Inflammatory macrophage treated with lipopolysaccharide for 4 hours (primary cell): ENCODE results near the gene FAM228A.

Source experiments
- DNase-seq: peaks from one replicate; pipeline ENCODE4 v3.0.0-alpha.2; 2020

The FAM228A gene

DNA sequence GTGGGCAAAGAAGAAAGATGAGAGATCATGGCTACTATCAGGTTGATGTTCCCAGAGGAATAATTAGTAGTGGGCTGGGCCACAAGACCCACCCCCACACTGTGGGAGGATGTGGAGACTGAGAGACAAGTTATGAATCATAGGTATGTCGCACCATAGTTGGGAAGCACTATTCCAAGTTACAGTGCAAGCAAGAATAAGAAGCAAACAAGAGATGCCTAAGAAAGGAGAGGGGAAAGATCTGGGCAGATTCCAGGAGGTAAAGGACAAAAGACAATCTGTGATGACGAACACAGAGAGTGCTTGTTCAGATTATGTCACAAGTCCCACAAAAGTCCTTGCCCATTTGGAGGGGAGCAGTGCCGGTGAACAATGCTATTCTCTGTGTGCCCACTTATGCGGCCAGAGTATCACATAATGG, 56.6 kb downstream of the FAM228A start:
- DNase-seq, result no peak

DNA sequence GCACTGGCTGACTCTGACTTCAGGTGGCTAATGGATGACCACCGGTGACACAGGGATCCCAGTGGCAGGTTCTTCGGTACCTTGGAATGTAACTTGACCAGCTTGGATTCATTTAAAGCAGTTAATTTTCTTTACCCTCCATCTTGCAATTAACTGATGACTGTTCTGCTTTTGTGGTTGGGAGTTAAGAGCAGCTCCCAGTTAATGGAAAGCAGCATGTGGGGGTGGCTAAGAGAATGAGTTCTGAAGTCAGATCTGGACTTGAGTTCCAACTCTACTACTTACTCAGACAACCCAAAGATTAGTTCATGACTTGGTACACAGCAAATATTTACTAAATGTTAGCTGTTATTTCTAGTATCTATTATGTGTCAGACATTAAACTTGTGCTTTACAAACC, 58.5 kb downstream of the FAM228A start:
- DNase-seq, result no peak

DNA sequence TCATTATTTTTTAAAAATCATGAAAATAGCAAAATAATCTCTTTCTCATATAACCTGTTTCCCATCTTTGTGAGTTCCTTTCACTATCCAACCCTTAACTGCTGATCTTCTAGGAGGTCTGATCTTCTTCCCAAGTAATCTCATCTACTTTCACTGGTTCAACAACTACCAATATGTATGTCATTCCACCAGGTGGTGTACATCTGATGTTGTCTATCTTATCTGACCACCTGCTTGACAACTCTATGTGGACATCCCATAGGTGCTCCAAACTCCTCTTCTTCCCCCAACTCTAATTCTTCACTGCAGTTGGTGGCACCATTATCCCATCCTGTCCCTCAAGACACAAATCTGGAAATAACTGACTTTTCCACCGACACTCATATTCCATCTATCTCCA, 62.5 kb downstream of the FAM228A start:
- DNase-seq, result no peak

DNA sequence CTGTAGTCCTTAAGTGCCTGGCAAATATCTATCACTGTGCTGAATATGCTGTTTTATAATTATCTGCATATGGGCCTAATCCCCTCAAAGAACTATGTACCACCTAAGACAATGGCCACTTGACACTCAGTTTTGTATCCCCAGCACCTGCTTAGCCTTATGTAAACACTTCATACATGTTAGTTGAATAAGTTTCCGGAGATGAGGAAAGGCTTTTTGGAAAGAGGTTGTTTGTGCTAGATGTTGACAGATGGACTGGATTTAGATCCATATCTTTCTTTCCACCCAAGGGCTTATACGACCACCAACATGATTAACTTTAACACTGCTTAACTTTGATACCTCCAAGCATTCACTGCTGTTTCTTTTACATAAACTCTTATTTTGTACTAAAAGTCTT, 63.3 kb downstream of the FAM228A start:
- DNase-seq, result no peak

DNA sequence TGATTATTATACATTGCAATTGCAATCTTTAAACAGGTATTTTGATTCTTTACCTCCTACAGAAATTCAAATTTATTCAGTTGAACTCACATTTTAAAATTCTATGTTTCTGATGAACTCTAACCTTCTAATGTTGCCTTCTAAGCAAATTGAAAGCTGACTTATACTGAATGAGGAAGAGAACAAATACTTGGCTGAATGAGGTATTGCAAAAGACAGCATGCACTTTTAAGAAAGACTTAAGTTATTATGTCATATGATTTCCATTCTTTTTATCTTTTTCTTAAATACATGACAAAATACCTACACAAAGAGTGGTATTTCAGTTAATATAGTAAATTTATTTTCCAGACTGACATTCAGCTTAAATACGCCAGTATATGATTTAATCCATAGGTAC, 64.7 kb downstream of the FAM228A start:
- peak; percentile 70 for DNase-seq
